GM21447 (cell line): ENCODE measurements around the gene REPS1.

Experiments
- ATAC-seq: cut with Tn5 transposase; IDR thresholded peaks from one replicate; pipeline ENCODE4 v1.9.1; 2021; ENCODE audit not compliant: unreplicated experiment

Gene REPS1

DNA sequence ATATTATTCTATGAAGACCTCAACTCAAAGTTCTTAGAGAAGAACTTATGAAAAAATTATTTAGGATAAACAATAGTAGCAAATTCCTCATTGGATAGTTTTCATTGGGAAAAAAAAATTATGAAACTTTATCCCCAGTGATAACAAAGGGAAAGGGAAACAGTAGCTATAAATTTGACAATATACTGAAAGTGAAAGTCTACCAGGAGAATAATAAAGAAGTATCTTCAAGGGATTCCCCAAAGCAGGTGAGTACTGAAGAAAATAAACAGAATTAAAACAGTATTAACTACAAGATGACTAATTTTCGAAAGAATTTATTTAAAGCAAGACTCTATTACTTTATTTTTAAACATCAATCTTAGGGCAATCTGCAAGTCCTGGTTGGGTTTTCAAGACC is 56.4 kb downstream of the REPS1 start:
- no peak for ATAC-seq

DNA sequence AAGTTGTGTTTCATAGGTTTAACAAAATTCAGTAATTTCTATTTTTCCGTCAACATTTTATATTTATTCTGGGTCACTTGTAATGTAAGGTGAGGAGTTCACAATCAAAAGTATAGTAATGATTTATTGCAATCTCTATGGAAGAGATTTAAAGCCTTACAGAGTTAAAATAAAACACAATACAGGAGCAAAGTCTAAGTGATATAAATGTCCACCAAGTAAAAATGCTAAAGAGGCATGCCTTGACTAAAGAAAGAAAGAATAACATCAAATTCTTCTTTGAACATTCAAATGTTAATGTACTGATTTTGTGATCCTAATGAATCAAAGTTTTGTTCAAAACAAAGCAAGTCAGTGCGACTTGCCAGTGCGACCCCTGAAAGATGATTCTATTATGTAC is 61.5 kb downstream of the REPS1 start:
- no peak for ATAC-seq

DNA sequence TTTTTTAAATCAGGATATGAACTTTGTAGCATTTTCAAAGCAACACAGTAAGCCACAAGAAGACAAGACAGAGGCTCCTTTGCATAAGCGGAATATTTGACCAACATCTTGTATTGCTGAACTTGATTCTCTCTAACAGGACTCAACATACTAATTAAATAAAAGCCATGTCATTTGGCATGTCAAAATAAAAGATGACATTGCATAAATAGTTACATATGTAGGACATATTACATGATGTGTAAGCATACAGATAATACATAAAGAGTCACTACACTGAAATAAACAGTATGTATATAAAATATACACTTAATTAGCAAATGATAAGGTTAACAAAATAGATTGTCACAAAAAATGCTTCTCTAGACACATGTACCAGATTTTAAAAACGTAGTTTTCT is 62.2 kb downstream of the REPS1 start:
- ATAC-seq = no peak

DNA sequence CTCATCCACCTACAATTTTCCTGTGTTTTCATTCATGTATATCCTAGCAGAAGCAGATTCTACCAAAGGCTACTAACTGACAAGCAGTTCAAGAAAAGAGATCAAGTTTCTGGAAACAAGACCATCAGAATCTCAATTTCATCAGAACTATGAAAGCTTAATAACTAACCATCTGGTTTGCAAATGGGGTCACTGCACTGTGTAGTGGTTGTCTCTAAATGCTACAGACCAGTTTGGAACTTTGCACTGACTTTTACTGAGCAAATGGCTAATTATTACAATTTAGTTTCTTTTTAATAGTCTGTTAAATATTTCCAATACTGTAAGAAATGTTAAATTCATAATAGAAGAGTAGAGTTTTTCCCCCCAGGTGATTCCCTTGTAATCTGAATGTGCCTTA is 64.5 kb downstream of the REPS1 start:
- no peak for ATAC-seq

DNA sequence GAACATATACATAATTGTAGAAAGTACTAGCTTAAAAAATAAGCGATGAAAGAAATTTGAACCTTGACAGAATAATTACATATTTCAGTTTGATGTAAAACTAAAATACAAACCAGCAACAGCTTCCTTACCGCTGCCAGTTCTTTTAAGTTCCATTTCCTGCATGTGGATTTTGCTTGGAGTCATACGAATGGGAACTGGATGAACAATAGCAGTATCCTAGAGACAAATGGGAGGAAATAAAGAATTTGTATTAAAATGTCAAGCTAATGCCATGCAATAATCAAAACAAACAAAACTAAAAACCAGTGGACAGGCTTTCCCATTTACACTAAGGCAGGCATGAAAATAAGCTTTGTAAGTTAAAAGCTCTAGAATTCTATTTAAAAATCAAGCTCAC is 67.1 kb downstream of the REPS1 start:
- no peak for ATAC-seq

DNA sequence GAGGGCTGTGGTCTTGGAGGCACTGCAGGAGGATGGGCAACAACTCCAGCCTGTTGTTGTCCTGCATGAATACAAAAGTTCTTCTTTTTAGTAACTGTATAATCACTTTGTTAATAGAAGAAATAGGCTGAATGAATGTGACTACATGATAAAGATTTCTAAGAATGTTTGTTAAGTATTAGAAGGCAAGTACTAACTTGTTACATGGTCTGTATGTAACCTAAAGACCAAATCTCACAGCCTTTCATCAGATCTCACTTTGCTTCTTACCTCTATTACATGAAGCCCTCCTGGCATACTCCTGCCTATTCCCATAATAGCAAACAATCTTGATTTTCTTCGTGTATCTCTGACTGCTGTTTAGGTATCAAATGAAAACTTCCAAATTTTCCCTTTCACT is 73.4 kb downstream of the REPS1 start:
- no peak for ATAC-seq

DNA sequence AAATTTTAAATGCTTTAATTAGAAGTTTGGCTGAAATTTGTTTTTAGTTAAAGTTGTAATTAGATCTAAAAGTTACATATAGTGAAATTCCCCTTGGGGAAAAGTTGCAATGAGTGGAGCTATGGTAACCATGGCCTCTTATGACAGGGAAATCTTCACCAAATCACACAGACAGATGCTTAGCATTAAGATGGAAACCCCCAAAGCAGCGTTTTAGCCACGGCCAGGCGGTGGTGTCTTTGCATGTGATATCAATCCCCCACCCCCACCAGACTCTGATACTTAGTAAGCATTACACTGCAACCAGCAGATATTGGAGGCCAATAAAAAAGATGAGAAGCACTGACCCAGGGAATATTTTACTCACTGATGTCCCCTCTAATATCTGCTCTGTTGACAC is 75.7 kb downstream of the REPS1 start:
- ATAC-seq = no peak

DNA sequence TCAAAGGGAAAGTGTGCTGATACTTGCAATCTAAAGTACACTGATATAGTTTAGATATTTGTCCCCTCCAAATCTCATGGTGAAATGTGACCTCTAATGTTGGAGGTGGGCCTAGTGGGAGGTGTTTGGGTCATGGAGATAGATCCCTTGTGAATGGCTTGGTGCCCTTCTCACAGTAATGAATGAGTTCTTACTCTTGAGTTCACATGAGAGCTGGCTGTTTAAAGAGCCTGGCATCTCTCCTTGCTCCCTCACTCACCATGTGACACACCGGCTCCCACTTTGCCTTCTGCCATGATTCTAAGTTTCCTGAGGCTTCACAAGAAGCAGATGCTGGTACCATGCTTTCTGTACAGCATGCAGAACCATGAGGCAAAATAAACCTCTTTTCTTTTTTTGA is 78.1 kb downstream of the REPS1 start:
- no peak for ATAC-seq

DNA sequence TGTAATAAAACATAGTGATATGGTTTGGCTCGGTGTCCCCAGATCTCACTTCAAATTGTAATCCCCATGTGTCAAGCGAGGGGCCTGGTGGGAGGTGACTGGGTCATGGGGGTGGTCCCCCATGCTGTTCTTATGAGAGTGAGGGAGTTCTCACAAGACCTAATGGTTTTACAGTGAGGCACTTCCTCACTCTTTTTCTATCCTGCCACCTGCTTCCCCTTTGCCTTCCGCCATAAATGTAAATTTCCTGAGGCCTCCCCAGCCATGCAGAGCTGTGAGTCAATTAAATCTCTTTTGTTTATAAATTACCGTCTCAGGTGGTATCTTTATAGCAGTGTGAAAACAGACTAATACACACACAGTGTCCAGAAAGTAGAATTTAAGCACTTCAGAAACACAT is 78.5 kb downstream of the REPS1 start:
- no peak for ATAC-seq

DNA sequence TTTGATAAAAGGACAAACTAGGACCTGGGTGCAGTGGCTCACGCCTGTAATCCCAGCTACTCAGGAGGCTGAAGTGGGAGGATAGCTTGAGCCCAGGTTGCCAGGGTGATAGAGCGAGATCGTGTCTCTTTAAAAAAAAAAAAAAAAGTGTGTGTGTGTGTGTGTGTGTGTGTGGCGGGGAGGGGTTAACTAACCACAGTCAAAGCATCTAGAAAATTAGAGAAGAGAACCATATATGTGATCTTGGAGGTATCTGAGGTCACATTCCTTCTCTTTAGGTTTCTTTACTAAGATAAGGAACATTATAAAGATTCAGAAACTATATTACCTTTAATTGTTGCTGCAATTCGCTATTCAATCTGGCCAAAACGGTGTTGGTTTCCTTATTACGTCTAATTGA is 80.9 kb downstream of the REPS1 start:
- ATAC-seq = no peak

DNA sequence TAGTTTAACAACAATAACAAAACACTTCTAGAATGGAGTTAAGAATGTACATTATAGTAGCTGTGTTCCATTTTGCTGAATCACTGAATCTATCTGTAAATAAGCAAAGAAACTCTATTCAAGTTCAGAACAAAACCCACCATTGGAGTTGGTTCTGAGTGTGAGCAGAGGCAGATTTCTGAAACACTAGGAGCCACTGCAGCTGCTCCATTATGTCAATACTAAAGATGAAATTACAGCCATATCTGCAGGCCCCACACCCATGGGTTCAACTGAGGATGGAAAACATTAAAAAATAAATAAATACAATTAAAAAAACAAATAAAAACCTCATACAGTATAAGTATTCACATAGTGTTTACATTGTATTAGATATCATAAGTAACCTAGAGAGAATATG is 91.0 kb downstream of the REPS1 start:
- ATAC-seq = no peak

DNA sequence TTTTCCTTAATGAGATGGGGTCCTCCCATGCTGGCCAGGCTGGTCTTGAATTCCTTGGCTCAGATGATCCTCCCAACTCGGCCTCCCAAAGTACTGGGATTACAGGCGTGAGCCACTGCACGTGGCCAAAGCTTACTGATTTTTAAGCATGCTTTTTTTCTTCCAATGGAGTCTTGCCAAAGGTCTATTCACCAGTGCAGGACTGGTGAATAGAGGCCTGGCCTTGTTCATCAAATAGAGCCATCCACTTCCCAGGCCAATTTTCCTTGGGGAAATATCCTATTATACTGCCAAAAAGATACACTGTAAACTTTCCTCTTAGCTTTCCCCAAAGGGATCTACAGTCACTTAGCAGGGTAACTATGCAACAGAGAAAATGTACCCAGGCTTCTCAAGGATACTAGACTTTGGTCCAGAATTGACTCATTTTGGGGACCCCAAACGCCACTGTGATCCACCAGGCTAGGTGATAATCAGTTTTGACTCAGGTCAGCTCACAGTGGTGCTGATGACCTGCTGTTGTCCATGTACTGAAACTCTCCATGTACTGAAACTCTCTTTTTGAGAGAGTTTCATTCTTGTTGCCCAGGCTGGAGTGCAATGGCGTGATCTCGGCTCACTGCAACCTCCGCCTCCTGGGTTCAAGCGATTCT is 91.8 kb downstream of the REPS1 start:
- ATAC-seq = no peak

DNA sequence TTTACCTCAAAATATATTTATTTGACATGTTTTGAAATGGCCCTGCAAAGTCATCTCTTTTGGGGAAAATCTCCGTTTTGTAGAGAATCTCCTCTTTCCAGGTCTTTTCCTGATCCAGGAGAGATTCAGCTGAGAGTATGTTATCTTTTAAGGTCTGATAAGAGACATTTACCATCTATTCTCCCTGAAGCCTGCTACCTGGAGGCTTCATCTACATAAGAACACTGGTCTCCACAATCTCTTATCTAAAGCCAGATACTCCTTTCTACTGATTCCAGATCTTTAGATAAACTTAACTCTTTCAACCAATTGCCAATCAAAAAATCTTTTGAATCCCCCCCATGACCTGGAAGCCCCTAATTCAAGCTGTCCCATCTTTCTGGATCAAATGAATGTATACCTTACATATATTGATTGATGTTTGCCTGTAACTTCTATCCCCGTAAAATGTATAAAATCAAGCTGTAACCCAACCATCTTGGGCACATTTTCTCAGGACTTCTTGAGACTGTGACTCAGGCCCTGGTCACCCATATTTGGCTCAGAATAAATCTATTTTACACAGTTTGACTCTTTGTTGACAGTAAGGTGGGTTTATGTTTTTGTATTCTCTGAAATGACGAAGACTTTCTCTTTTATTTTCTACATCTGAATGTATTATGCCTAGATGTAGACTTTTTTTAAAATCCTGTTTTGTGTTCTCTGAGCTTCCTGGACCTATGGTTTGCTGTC is 96.6 kb downstream of the REPS1 start:
- no peak for ATAC-seq

DNA sequence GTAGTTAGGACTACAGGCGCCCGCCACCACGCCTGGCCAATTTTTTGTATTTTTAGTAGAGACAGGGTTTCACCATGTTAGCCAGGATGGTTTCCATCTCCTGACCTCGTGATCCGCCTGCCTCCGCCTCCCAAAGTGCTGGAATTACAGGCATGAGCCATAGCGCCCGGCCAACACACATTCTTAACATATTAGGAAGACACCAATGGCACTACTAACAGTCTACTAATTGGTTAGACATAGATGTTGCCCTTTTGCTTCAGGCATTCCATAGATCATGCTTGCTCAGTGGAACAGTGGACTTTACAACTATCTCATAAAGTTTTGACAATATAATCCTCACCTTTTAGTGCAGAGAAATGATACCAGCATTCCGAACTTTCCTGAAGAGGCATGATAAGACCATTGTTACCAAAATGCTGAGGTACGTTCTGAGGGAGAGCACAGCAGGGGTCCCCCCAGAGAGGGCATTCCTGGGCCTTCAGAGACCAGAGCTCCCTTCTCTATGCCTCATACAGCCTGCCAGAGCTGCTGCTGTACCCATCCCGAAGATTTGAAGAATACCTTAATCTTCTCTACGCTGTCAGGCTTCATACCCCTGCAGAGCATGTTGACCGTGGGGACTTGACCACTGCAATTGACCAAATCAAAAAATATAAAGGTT is 102.8 kb downstream of the REPS1 start:
- ATAC-seq = no peak

DNA sequence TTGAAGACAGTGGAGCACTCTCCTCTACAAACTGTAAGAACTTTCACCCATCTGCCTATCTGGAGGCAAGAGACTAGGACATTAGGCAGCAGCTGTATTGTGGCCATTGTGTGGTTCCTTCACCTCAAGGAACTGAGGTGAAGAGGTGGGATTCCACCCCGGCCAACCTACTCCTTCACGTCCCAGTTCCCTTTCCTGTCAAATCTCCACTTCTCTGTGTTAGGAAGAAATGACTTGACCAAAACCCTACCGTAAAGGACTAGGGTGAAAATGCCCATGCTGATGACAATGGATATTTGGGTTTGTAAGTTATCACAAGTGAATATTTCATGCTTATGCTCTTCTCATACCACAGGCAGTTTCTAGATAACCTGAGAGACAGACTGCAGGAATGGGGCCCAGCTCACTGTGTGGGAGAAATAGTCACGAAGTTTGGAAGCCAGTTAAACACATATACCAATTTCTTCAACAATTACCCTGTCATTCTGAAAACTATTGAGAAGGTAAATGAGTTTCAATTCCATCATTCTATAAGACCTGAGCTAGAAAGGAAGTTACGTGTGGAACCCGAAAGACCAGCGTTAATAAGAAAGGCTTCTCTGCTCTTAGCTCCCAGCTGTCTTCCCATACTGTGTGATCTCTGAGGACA is 105.6 kb downstream of the REPS1 start:
- ATAC-seq = peak; percentile 62

DNA sequence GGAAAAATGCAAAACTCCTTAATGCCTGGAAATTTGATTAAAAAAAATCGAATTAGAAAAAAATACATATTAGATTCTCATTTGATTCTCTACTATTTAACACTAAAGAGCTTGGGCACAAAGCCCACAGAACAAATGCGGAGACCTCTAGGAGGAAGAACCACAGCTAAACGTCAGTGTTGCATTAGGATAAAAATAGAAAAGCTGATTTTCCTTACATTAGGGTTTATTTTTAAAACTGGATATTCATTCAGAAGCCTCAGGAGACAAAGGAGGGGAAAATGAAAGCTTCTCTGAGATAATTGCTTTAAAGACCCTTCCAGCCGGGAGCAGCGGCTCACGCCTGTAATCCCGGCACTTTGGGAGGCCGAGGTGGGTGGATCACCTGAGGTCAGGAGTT is 114.9 kb downstream of the REPS1 start:
- ATAC-seq = no peak

DNA sequence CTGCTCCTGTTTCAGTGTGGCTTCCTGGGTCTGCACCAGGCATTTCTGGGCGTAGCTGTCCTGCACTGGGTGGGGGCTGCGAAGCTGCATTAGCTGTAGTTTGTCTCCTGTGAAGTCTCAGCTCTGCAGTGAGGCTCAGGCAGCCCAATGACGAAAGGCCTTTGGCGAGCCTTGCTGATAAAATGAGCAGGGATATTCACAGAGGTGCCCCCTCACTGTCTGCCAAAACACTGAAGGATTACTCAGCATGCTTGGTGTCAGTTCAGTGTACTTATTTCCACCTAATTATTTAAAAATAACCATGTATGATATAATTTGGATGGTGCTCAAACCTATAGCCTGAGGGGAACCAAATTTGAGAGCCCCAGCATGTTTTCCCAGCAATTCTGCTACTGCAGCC is 118.7 kb downstream of the REPS1 start:
- ATAC-seq = no peak

DNA sequence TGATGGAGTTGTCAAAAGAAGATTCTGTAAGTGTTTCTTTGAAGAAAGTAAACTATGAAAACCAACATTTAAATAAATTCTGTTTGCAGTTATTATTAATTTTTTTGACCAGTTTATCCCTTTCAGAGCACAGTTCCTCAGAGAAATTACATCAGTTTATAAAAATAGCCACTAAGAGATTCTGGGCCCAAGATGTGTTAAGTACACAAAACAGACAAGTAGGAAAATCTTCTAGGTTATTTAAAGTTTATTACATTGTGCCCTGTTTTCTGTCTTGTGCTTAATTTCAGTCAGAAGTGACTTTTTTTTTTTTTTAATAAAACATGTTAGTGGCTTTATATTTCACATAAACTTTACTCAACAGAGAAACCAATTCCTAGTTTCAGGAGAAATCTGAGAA is 119.9 kb downstream of the REPS1 start:
- ATAC-seq = no peak

DNA sequence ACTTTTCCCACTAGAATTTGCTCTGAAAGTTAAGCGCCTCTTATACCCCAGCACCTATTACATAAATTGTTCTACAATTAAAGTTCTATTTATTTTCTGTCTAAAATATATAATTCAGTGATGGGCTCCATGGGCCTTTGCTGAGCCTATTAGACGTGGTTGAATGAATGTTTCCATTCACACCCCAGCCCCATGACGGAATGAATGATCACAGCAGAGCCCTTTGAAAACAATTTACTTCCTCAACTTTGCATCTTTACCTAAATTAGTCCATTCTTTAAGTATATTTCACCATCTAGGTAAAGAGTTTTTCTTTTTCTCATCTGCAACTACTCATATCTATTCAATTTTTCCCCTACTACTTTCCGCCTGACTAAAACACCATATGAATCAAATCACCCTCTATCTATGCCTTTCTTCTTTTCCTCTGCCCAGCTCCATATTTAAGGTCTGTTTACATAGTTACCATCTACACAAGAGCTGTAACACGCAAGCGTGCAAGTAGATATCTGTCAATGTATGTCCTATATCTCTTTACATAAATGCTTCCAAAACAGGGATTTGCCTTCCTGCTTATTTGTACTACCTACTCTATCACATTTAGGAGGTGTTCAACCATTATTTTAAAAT is 122.5 kb downstream of the REPS1 start:
- ATAC-seq = no peak

DNA sequence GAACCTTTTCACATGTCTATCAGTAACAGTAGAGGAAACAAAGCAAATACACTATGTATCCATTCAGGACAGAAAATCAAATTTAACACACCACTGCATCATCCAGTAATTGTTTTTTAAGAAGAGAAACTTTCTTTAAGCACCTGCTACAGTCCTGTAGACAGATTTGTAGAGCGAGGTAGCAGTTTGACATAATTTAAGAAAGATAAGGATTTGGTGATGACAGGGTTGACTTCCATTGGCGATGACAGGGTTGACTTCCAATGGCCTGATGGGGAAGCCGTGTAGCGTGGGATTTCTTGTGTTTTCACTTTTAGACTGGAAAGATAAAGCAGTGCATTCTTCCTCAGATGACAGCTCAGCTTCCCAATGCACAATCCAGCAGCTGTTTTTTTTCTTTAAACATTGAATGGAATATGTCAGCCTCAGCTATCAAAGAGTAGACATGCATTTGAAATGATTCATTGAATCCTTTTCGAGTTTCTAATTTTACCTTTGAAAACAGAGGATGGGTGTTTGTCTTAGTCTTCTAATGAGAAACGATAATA is 123.6 kb downstream of the REPS1 start:
- ATAC-seq = no peak

DNA sequence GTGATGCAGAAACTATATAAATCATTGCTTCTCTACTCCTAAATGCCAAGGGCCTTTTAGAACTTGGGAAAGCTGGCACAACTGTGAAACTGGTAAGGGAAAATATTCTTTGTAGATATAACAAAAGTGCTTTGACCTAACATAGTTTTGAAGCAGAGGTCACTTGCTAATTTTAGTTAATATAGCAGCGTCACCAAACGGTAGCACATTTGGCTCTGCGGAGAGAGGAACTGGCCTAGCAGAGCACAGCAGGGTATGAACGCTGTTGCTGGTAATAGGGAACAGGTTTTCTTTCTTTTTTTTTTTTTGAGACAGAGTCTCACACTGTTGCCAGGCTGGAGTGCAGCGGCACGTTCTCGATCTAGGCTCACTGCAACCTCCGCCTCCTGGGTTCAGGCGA is 124.7 kb downstream of the REPS1 start:
- ATAC-seq = no peak
